ENCODE data around the gene DIPK1B. TPM values are rescaled to one million over a fixed set of nuclear protein-coding genes. Genes with fewer than 3 reads are reported as not detected.

The DIPK1B gene
- polyA plus RNA-seq, 1 experiment, result 2.8 TPM

DNA sequence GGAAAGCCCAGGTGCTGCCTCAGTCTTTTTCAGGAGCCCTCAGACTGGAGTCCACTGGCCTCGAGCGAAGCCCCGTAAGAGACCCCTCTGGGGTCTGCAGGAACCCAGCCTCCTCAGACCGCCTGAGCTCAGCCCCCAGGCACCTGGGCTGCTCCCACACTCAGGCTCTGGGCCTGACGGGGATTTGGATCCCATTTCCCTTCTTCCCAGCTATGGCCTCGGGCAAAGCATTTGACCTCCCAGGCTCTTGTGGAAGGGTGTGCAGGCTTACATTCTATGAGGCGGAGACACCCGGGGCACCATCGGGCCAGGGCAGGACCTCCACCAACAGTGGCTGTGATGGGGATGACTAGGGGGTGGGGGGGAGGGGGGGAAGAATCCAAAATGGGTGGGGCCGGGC is 29.7 kb upstream of the DIPK1B start:
- no peak for DNase-seq (ENCODE audit: low read depth, low spot score)
- Histone ChIP-seq H3K27me3 (ENCODE audit: control insufficient read depth, insufficient read depth, low read length) (no peaks in the 10 kb centered on the region), H3K9me3 (ENCODE audit: control insufficient read depth, insufficient read depth, low read length) (peaks cover under 1% of the 10 kb centered on the region; the same call in 1 of the 2 replicates), H3K4me3 (ENCODE audit: low read depth, low read length) (no peak overlapping the region), H3K27ac (ENCODE audit: low read depth, low read length) (no peak overlapping the region)
- ChIA-PET POLR2A (interaction anchor here (0.7 kb wide), 1 partner anchor 156 kb away, joined by 5 read pairs; no protein-coding TSS in a partner anchor), CTCF (interaction anchor here (2.0 kb wide), 1 partner anchor 11 kb away, joined by 9 read pairs; no protein-coding TSS in a partner anchor)
- TF ChIP-seq, protein P1, sequence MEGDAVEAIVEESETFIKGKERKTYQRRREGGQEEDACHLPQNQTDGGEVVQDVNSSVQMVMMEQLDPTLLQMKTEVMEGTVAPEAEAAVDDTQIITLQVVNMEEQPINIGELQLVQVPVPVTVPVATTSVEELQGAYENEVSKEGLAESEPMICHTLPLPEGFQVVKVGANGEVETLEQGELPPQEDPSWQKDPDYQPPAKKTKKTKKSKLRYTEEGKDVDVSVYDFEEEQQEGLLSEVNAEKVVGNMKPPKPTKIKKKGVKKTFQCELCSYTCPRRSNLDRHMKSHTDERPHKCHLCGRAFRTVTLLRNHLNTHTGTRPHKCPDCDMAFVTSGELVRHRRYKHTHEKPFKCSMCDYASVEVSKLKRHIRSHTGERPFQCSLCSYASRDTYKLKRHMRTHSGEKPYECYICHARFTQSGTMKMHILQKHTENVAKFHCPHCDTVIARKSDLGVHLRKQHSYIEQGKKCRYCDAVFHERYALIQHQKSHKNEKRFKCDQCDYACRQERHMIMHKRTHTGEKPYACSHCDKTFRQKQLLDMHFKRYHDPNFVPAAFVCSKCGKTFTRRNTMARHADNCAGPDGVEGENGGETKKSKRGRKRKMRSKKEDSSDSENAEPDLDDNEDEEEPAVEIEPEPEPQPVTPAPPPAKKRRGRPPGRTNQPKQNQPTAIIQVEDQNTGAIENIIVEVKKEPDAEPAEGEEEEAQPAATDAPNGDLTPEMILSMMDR (IDR thresholded peaks at IDR 0.05; ENCODE audit: low read depth, low read length), result no peak

DNA sequence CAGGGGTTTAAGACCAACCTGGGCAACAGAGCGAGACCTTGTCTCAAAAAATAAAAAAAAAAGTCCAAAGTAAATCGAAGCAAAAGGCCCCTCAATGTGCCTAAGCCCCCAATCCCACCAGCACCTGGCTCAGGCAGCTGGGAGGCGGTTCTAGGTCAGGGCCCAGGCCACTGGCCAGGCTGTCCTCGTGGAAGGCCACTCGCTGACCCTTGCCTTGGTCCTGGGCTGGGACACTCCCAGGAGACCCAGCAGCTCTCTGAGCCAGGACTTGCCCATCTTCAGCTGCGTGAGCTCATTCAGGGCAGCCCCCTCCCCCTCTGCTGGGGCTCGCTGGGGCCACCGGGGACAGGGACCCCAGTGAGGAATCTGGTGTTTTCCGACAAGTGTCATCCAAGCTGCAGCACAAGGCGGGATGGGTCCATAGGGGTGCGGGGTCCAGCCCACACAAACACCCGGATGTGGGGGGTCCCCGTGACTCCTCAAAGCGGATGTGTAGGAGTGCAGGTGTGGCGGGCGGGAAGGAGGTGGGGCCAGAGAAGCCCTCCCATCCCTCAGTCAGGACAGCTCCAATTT is 29.1 kb upstream of the DIPK1B start:
- POLR2A ChIA-PET, result no interaction called here

DNA sequence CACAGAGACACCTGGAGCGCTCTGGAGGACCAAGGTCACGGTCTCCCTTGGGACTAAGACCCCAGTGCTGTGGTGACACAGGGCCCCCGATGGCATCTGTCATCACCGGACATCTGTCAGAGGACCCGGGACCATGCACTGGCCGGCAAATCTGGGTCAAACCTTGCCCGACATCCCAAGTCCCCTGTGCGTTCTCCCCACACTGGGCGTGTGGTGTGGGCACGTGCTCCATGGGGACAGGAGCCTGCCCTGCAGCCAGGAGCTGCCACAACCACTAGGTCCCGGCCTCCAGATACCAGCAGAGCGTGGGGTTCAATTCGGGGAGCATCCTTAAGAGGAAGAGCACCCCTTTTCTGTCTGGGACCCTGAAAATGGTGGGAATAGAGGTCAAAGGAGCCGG is 28.6 kb upstream of the DIPK1B start:
- no peaks in the 10 kb centered on the region for H3K27me3 ChIP-seq (ENCODE audit: control insufficient read depth, insufficient read depth, low read length)
- POLR2A ChIA-PET, result no interaction called here
- peaks cover 4% of the 10 kb centered on the region; the same call in 1 of the 2 replicates for H3K9me3 ChIP-seq (ENCODE audit: control insufficient read depth, insufficient read depth, low read length)
- CTCF ChIA-PET, result interaction anchor here (2.0 kb wide), 1 partner anchor 12 kb away, joined by 9 read pairs; no protein-coding TSS in a partner anchor
- H3K27ac ChIP-seq (ENCODE audit: low read depth, low read length), result no peak overlapping the region
- TF ChIP-seq, protein P1 (IDR thresholded peaks at IDR 0.05; ENCODE audit: low read depth, low read length), result no peak
- H3K4me3 ChIP-seq (ENCODE audit: low read depth, low read length), result no peak overlapping the region
- no peak for DNase-seq (ENCODE audit: low read depth, low spot score)

More for the DNA sequence above, 29.1 kb upstream of the DIPK1B start:
- Histone ChIP-seq H3K4me3 (ENCODE audit: low read depth, low read length) (no peak overlapping the region), H3K27me3 (ENCODE audit: control insufficient read depth, insufficient read depth, low read length) (no peaks in the 10 kb centered on the region), H3K27ac (ENCODE audit: low read depth, low read length) (no peak overlapping the region), H3K9me3 (ENCODE audit: control insufficient read depth, insufficient read depth, low read length) (peaks cover 4% of the 10 kb centered on the region; the same call in 1 of the 2 replicates)
- no peak for DNase-seq (ENCODE audit: low read depth, low spot score)
- CTCF ChIA-PET, result interaction anchor here (2.0 kb wide), 1 partner anchor 12 kb away, joined by 9 read pairs; no protein-coding TSS in a partner anchor
- TF ChIP-seq, protein P1 (IDR thresholded peaks at IDR 0.05; ENCODE audit: low read depth, low read length), result no peak

DNA sequence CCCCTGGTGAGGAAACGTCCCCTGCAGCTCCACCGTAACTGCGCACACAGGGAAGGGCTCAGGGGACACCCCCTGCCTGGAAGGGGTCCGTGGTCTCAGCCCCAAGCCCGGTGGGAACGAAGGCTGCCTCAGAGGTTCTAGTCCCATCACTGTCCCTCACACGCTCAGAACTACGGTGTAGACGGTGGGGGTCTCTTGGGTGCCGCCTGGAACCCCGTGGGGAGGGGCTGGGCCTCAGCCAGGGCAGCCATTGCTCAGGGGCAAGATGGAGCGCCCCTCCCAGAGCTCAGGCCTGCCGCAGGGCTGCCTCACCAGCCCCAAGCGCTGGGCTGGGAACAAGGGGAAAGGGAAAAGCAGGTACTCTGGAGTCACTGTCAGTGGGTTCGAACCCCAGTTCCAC is 28.0 kb upstream of the DIPK1B start:
- Histone ChIP-seq H3K27ac (ENCODE audit: low read depth, low read length) (no peak overlapping the region), H3K9me3 (ENCODE audit: control insufficient read depth, insufficient read depth, low read length) (peaks cover 4% of the 10 kb centered on the region; the same call in 1 of the 2 replicates), H3K27me3 (ENCODE audit: control insufficient read depth, insufficient read depth, low read length) (peaks cover 3% of the 10 kb centered on the region), H3K4me3 (ENCODE audit: low read depth, low read length) (no peak overlapping the region)
- no peak for DNase-seq (ENCODE audit: low read depth, low spot score)
- ChIA-PET POLR2A (no interaction called here), CTCF (interaction anchor here (2.0 kb wide), 1 partner anchor 13 kb away, joined by 9 read pairs; no protein-coding TSS in a partner anchor)
- TF ChIP-seq, protein P1 (IDR thresholded peaks at IDR 0.05; ENCODE audit: low read depth, low read length), result no peak

DNA sequence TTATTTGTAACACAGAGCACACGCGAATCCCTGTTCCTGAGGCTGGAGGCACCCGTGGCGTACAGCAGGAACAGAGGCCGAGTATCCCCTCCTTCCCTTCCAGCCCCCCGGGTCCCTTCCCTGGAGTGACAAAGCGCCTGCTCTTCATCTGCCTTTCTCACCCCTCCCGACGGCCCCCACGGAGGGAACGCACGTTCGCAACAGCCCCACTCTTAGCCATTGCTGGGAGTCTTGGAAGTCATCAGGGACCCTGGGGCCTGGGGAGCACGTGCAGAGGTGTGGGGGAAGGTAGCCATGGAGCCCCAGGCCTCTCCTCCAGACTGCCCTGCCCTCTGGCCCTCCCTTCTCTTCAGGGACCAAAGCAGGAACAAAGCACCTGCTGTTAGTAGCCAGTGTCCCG is 27.6 kb upstream of the DIPK1B start:
- DNase-seq (ENCODE audit: low read depth, low spot score), result no peak
- H3K4me3 ChIP-seq (ENCODE audit: low read depth, low read length), result no peak overlapping the region
- H3K27me3 ChIP-seq (ENCODE audit: control insufficient read depth, insufficient read depth, low read length), result peaks cover 3% of the 10 kb centered on the region
- TF ChIP-seq, protein P1 (IDR thresholded peaks at IDR 0.05; ENCODE audit: low read depth, low read length), result no peak
- ChIA-PET CTCF (no interaction called here), POLR2A (no interaction called here)
- H3K27ac ChIP-seq (ENCODE audit: low read depth, low read length), result no peak overlapping the region
- H3K9me3 ChIP-seq (ENCODE audit: control insufficient read depth, insufficient read depth, low read length), result peaks cover 4% of the 10 kb centered on the region; the same call in 1 of the 2 replicates

All from AG04450 (cell line).